ENCODE results near the gene MBP.

Gene MBP

GRCh38 chr18:77002496-77002895 lies 130.1 kb downstream of the MBP start:
- ChIA-PET POLR2A (no interaction called here), CTCF (interaction anchor here (0.7 to 9.2 kb wide), 6 partner anchors 17 to 209 kb away, joined by 3 to 119 read pairs (median 4); no protein-coding TSS in a partner anchor)
- 97% methylated on average over 10 of the region's 10 CpGs for WGBS (ENCODE audit: insufficient coverage)
- H3K4me1 ChIP-seq (ENCODE audit: control extremely low read depth in 1 of 4, control insufficient read depth in 4 of 4, insufficient read depth in 4 of 4, low read length in 3 of 4): peaks cover 3 to 45% (median 21%) of the 10 kb centered on the region in 4 experiments
- H3K36me3 ChIP-seq (ENCODE audit: control insufficient read depth in 4 of 4, insufficient read depth in 4 of 4, low read length in 3 of 4): peaks cover 0 to 9% (median 0%) of the 10 kb centered on the region in 4 experiments
- H3K27me3 ChIP-seq (replicated peaks in 2 of 5; ENCODE audit: control insufficient read depth in 4 of 5, insufficient read depth in 5 of 5, low read length in 4 of 5): no peaks in the 10 kb centered on the region
- H3K4me3 ChIP-seq (ENCODE audit: control insufficient read depth in 1 of 7, extremely low read depth in 1 of 7, insufficient read depth in 4 of 7, low read depth in 2 of 7, low read length in 6 of 7): no peak overlapping the region
- no peak overlapping the region for H3K27ac ChIP-seq (ENCODE audit: insufficient read depth in 1 of 2, low read depth in 1 of 2, low read length in 2 of 2, poor library complexity in 1 of 2, severe bottlenecking in 2 of 2)
- H3K9me3 ChIP-seq (ENCODE audit: control extremely low read depth in 1 of 5, control insufficient read depth in 4 of 5, insufficient read depth in 2 of 5, low read depth in 1 of 5, low read length in 4 of 5): no peaks in the 10 kb centered on the region
- no peak for DNase-seq

GRCh38 chr18:77001979-77002378 lies 130.6 kb downstream of the MBP start:
- Histone ChIP-seq H3K4me1 (ENCODE audit: control extremely low read depth in 1 of 4, control insufficient read depth in 4 of 4, insufficient read depth in 4 of 4, low read length in 3 of 4) (peaks cover 3 to 40% (median 21%) of the 10 kb centered on the region in 4 experiments), H3K9me3 (ENCODE audit: control extremely low read depth in 1 of 5, control insufficient read depth in 4 of 5, insufficient read depth in 2 of 5, low read depth in 1 of 5, low read length in 4 of 5) (no peaks in the 10 kb centered on the region), H3K36me3 (ENCODE audit: control insufficient read depth in 4 of 4, insufficient read depth in 4 of 4, low read length in 3 of 4) (peaks cover 0 to 9% (median 0%) of the 10 kb centered on the region in 4 experiments), H3K27me3 (replicated peaks in 2 of 5; ENCODE audit: control insufficient read depth in 4 of 5, insufficient read depth in 5 of 5, low read length in 4 of 5) (no peaks in the 10 kb centered on the region), H3K4me3 (ENCODE audit: control insufficient read depth in 1 of 7, extremely low read depth in 1 of 7, insufficient read depth in 4 of 7, low read depth in 2 of 7, low read length in 6 of 7) (no peak overlapping the region), H3K27ac (ENCODE audit: insufficient read depth in 1 of 2, low read depth in 1 of 2, low read length in 2 of 2, poor library complexity in 1 of 2, severe bottlenecking in 2 of 2) (no peak overlapping the region)
- ChIA-PET CTCF (interaction anchor here (0.6 to 9.2 kb wide), 4 partner anchors 20 to 647 kb away, joined by 3 to 119 read pairs (median 21); no protein-coding TSS in a partner anchor), POLR2A (no interaction called here)
- DNase-seq: no peak
- WGBS (ENCODE audit: insufficient coverage): 93% methylated on average over 6 of the region's 7 CpGs

- peaks cover 3 to 31% (median 19%) of the 10 kb centered on the region in 4 experiments for H3K4me1 ChIP-seq (ENCODE audit: control extremely low read depth in 1 of 4, control insufficient read depth in 4 of 4, insufficient read depth in 4 of 4, low read length in 3 of 4)
- WGBS (ENCODE audit: insufficient coverage): over 99% methylated on average over 15 of the region's 19 CpGs
- POLR2A ChIA-PET: interaction anchor here (1.1 kb wide), 1 partner anchor 64 kb away, joined by 3 read pairs; no protein-coding TSS in a partner anchor
- no peaks in the 10 kb centered on the region for H3K9me3 ChIP-seq (ENCODE audit: control extremely low read depth in 1 of 5, control insufficient read depth in 4 of 5, insufficient read depth in 2 of 5, low read depth in 1 of 5, low read length in 4 of 5)
- no peak overlapping the region for H3K27ac ChIP-seq (ENCODE audit: insufficient read depth in 1 of 2, low read depth in 1 of 2, low read length in 2 of 2, poor library complexity in 1 of 2, severe bottlenecking in 2 of 2)
- DNase-seq: no peak
- CTCF ChIA-PET: interaction anchor here (0.5 to 9.2 kb wide), 20 partner anchors 9 to 472 kb away, joined by 3 to 119 read pairs (median 6); no protein-coding TSS in a partner anchor
- peaks cover 0 to 5% (median 0%) of the 10 kb centered on the region in 4 experiments for H3K36me3 ChIP-seq (ENCODE audit: control insufficient read depth in 4 of 4, insufficient read depth in 4 of 4, low read length in 3 of 4)
- H3K27me3 ChIP-seq (replicated peaks in 2 of 5; ENCODE audit: control insufficient read depth in 4 of 5, insufficient read depth in 5 of 5, low read length in 4 of 5): no peaks in the 10 kb centered on the region
- H3K4me3 ChIP-seq (ENCODE audit: control insufficient read depth in 1 of 7, extremely low read depth in 1 of 7, insufficient read depth in 4 of 7, low read depth in 2 of 7, low read length in 6 of 7): no peak overlapping the region
Observed at GRCh38 chr18:77001041-77001440, 131.5 kb downstream of the MBP start.

GRCh38 chr18:77000527-77000926 lies 132.1 kb downstream of the MBP start:
- peak; percentile 44 to 61 (median 46) for DNase-seq
- H3K27ac ChIP-seq (ENCODE audit: insufficient read depth in 1 of 2, low read depth in 1 of 2, low read length in 2 of 2, poor library complexity in 1 of 2, severe bottlenecking in 2 of 2): no peak overlapping the region
- H3K9me3 ChIP-seq (ENCODE audit: control extremely low read depth in 1 of 5, control insufficient read depth in 4 of 5, insufficient read depth in 2 of 5, low read depth in 1 of 5, low read length in 4 of 5): no peaks in the 10 kb centered on the region
- no peaks in the 10 kb centered on the region for H3K27me3 ChIP-seq (replicated peaks in 2 of 5; ENCODE audit: control insufficient read depth in 4 of 5, insufficient read depth in 5 of 5, low read length in 4 of 5)
- WGBS (ENCODE audit: insufficient coverage): 42% methylated on average over 9 of the region's 11 CpGs
- POLR2A ChIA-PET: interaction anchor here (0.5 to 1.4 kb wide), 3 partner anchors 65 to 127 kb away, joined by 3 read pairs; no protein-coding TSS in a partner anchor
- no peak overlapping the region for H3K4me3 ChIP-seq (ENCODE audit: control insufficient read depth in 1 of 7, extremely low read depth in 1 of 7, insufficient read depth in 4 of 7, low read depth in 2 of 7, low read length in 6 of 7)
- CTCF ChIA-PET: interaction anchor here (0.6 to 9.2 kb wide), 24 partner anchors 8 to 651 kb away, joined by 3 to 119 read pairs (median 5); no protein-coding TSS in a partner anchor
- peaks cover 3 to 26% (median 16%) of the 10 kb centered on the region in 4 experiments for H3K4me1 ChIP-seq (ENCODE audit: control extremely low read depth in 1 of 4, control insufficient read depth in 4 of 4, insufficient read depth in 4 of 4, low read length in 3 of 4)
- peaks cover 0 to under 1% (median 0%) of the 10 kb centered on the region in 4 experiments for H3K36me3 ChIP-seq (ENCODE audit: control insufficient read depth in 4 of 4, insufficient read depth in 4 of 4, low read length in 3 of 4)

GRCh38 chr18:76999077-76999476 lies 133.5 kb downstream of the MBP start:
- ChIA-PET CTCF (interaction anchor here (0.8 to 9.2 kb wide), 11 partner anchors 9 to 652 kb away, joined by 3 to 119 read pairs (median 5); no protein-coding TSS in a partner anchor), POLR2A (no interaction called here)
- Histone ChIP-seq H3K4me3 (ENCODE audit: control insufficient read depth in 1 of 7, extremely low read depth in 1 of 7, insufficient read depth in 4 of 7, low read depth in 2 of 7, low read length in 6 of 7) (no peak overlapping the region), H3K9me3 (ENCODE audit: control extremely low read depth in 1 of 5, control insufficient read depth in 4 of 5, insufficient read depth in 2 of 5, low read depth in 1 of 5, low read length in 4 of 5) (no peaks in the 10 kb centered on the region), H3K27me3 (replicated peaks in 2 of 5; ENCODE audit: control insufficient read depth in 4 of 5, insufficient read depth in 5 of 5, low read length in 4 of 5) (no peaks in the 10 kb centered on the region), H3K27ac (ENCODE audit: insufficient read depth in 1 of 2, low read depth in 1 of 2, low read length in 2 of 2, poor library complexity in 1 of 2, severe bottlenecking in 2 of 2) (no peak overlapping the region), H3K36me3 (ENCODE audit: control insufficient read depth in 4 of 4, insufficient read depth in 4 of 4, low read length in 3 of 4) (no peaks in the 10 kb centered on the region), H3K4me1 (ENCODE audit: control extremely low read depth in 1 of 4, control insufficient read depth in 4 of 4, insufficient read depth in 4 of 4, low read length in 3 of 4) (peaks cover 0 to 11% (median 3%) of the 10 kb centered on the region in 4 experiments)
- 94% methylated on average over 13 of the region's 13 CpGs for WGBS (ENCODE audit: insufficient coverage)
- no peak for DNase-seq

- ChIA-PET POLR2A (no interaction called here), CTCF (interaction anchor here (0.8 to 9.2 kb wide), 9 partner anchors 8 to 213 kb away, joined by 3 to 119 read pairs (median 12); no protein-coding TSS in a partner anchor)
- WGBS (ENCODE audit: insufficient coverage): 96% methylated on average over 35 of the region's 38 CpGs
Observed at GRCh38 chr18:76997951-76998808, 134.4 kb downstream of the MBP start.

More at GRCh38 chr18:76997951-76998808, 134.4 kb downstream of the MBP start:
- Histone ChIP-seq H3K27ac (ENCODE audit: insufficient read depth in 1 of 2, low read depth in 1 of 2, low read length in 2 of 2, poor library complexity in 1 of 2, severe bottlenecking in 2 of 2) (no peak overlapping the region), H3K4me3 (ENCODE audit: control insufficient read depth in 1 of 7, extremely low read depth in 1 of 7, insufficient read depth in 4 of 7, low read depth in 2 of 7, low read length in 6 of 7) (no peak overlapping the region), H3K36me3 (ENCODE audit: control insufficient read depth in 4 of 4, insufficient read depth in 4 of 4, low read length in 3 of 4) (no peaks in the 10 kb centered on the region), H3K4me1 (ENCODE audit: control extremely low read depth in 1 of 4, control insufficient read depth in 4 of 4, insufficient read depth in 4 of 4, low read length in 3 of 4) (peaks cover 0 to 5% (median 2%) of the 10 kb centered on the region in 4 experiments), H3K9me3 (ENCODE audit: control extremely low read depth in 1 of 5, control insufficient read depth in 4 of 5, insufficient read depth in 2 of 5, low read depth in 1 of 5, low read length in 4 of 5) (no peaks in the 10 kb centered on the region), H3K27me3 (replicated peaks in 2 of 5; ENCODE audit: control insufficient read depth in 4 of 5, insufficient read depth in 5 of 5, low read length in 4 of 5) (no peaks in the 10 kb centered on the region)
- DNase-seq: no peak
